HepG2 (cell line): ENCODE results near the gene NDUFV1. TPM values are rescaled to one million over a fixed set of nuclear protein-coding genes. Genes with fewer than 3 reads are reported as not detected.
"Not testable (repeated sequence)": the region's sequence is repeated elsewhere in the genome, so short reads cannot be mapped to it uniquely, and the experiment has no call there.

Experiments used
- ATAC-seq: fragments of 200-7000 bp; cut with Tn5 transposase; 3 replicates; pipeline ENCODE4 v1.9.1; 2020; ENCODE audit warnings: mild to moderate bottlenecking, moderate library complexity
- BruUV-seq: library from RNA; stranded (reverse); fragments of 400-500 nt; replicated peaks from 2 replicates; lab custom pipeline; 2021; lab: Mats Ljungman, UMichigan
- CTCF ChIA-PET: fragments of 300-600 bp; formaldehyde crosslinking; extraction: SDS; loops from one replicate; lab custom pipeline; 2021; ENCODE audit warnings: low total read pairs, inconsistent platforms, low intra/inter-chr PET ratio; lab: Yijun Ruan, JAX
- POLR2A ChIA-PET: fragments of 350-600 bp; sonication (Branson Sonifier 250); formaldehyde crosslinking; loops from one replicate; lab custom pipeline; 2020; ENCODE audit warnings: antibody characterized with exemption, inconsistent platforms; lab: Yijun Ruan, JAX
- DNase-seq: peaks from one replicate; pipeline ENCODE4 v3.0.0-alpha.2; 2015; ENCODE audit warnings: low spot score
- FAIRE-seq: peaks from 3 replicates; lab custom pipeline; 2011; peaks lifted over from hg19 to GRCh38; lab: Jason Lieb, UNC
- H2AFZ ChIP-seq: one replicate; pipeline ENCODE4 v1.6.1; 2011; ENCODE audit warnings: low read length, inconsistent platforms
- H3K27ac ChIP-seq: fragments of 300-600 bp; 3 replicates; pipeline ENCODE4 v1.8.0; 2011; ENCODE audit warnings: mixed run types, mild to moderate bottlenecking, mixed read lengths, low read length, inconsistent platforms; ENCODE audit not compliant: insufficient read depth; ENCODE audit errors: extremely low read length
- H3K27me3 ChIP-seq, 2 experiments: fragments of 200-600 bp in 1 of 2; 2 replicates in 1 of 2; 3 replicates in 1 of 2; pipeline versions ENCODE4 v1.6.0 to v1.8.0; 2011; ENCODE audit warnings: low read length in 2 of 2, mild to moderate bottlenecking in 2 of 2, moderate library complexity in 2 of 2, inconsistent platforms in 1 of 2; ENCODE audit not compliant: insufficient read depth in 2 of 2, control insufficient read depth in 1 of 2
- H3K36me3 ChIP-seq, 2 experiments: fragments of 200-600 bp in 1 of 2; replicated peaks in 1 of 2; 2 replicates in 1 of 2; 3 replicates in 1 of 2; pipeline versions ENCODE4 v1.5.1 to v1.8.0; 2011; ENCODE audit warnings: low read length in 2 of 2, inconsistent platforms in 1 of 2; ENCODE audit not compliant: insufficient read depth in 2 of 2, control insufficient read depth in 1 of 2
- H3K4me1 ChIP-seq: 2 replicates; pipeline ENCODE4 v1.5.1; 2012; ENCODE audit warnings: low read length, inconsistent platforms; ENCODE audit not compliant: insufficient read depth
- H3K4me2 ChIP-seq: 2 replicates; pipeline ENCODE4 v1.6.0; 2011; ENCODE audit warnings: low read depth, low read length, inconsistent platforms
- H3K4me3 ChIP-seq, 3 experiments: fragments of 200-600 bp in 1 of 3; sonication (generic), shearing (Covaris generic) in 1 of 3; replicated peaks in 1 of 3; 2 replicates each; pipeline ENCODE4 v1.5.1; 2011 to 2016; ENCODE audit warnings: low read length in 3 of 3, inconsistent platforms in 2 of 3, low read depth in 2 of 3, mild to moderate bottlenecking in 2 of 3, control low read depth in 1 of 3, mixed read lengths in 1 of 3; ENCODE audit not compliant: insufficient read depth in 1 of 3
- H3K79me2 ChIP-seq: one replicate; pipeline ENCODE4 v1.6.1; 2011; ENCODE audit warnings: low read length, inconsistent platforms; ENCODE audit not compliant: insufficient read depth
- H3K9ac ChIP-seq: 2 replicates; pipeline ENCODE4 v1.6.0; 2011; ENCODE audit warnings: mild to moderate bottlenecking, low read depth, low read length, inconsistent platforms; ENCODE audit not compliant: insufficient read depth
- H3K9me3 ChIP-seq: 2 replicates; pipeline ENCODE4 v1.5.1; 2012; ENCODE audit warnings: mild to moderate bottlenecking, low read length
- H4K20me1 ChIP-seq: 2 replicates; pipeline ENCODE4 v1.6.0; 2011; ENCODE audit warnings: inconsistent platforms, mild to moderate bottlenecking, low read length, moderate library complexity; ENCODE audit not compliant: insufficient read depth
- AGO2 ChIP-seq: fragments of 200-400 bp; formaldehyde crosslinking; optimal IDR thresholded peaks from 2 replicates; pipeline ENCODE3; 2017; ENCODE audit warnings: mild to moderate bottlenecking, low read depth, low read length, moderate library complexity
- FOXM1 ChIP-seq: sonication (generic); formaldehyde crosslinking; IDR thresholded peaks from 2 replicates; pipeline ENCODE4 v1.5.0; 2020; ENCODE audit warnings: missing genetic modification reagents
- HHEX ChIP-seq: IDR thresholded peaks from 2 replicates; pipeline ENCODE4 v1.6.1; 2016; ENCODE audit warnings: control low read depth
- NONO ChIP-seq, 2 experiments: fragments of 450-650 bp in 1 of 2; sonication (generic) in 1 of 2; formaldehyde crosslinking in 1 of 2; IDR thresholded peaks in 1 of 2; conservative IDR thresholded peaks in 1 of 2; 2 replicates each; pipeline versions ENCODE4 v1.6.1 to v1.8.0; 2017 to 2022; ENCODE audit warnings: mild to moderate bottlenecking in 1 of 2, missing genetic modification reagents in 1 of 2, moderate library complexity in 1 of 2
- NR2F2 ChIP-seq: IDR thresholded peaks from 2 replicates; pipeline ENCODE4 v1.6.1; 2012; ENCODE audit warnings: low read depth, inconsistent platforms, borderline replicate concordance
- RFXAP ChIP-seq: sonication (generic); formaldehyde crosslinking; IDR thresholded peaks from 2 replicates; pipeline ENCODE4 v1.4.0; 2020; ENCODE audit warnings: missing genetic modification reagents, borderline replicate concordance
- SIX4 ChIP-seq: sonication (generic); formaldehyde crosslinking; IDR thresholded peaks from 2 replicates; pipeline ENCODE4 v1.4.0; 2020; ENCODE audit warnings: missing genetic modification reagents
- SRY ChIP-seq: sonication (generic); formaldehyde crosslinking; IDR thresholded peaks from 2 replicates; pipeline ENCODE4 v1.8.0; 2022; ENCODE audit warnings: mild to moderate bottlenecking, missing genetic modification reagents
- TFE3 ChIP-seq: IDR thresholded peaks from 2 replicates; pipeline ENCODE4 v1.6.1; 2016
- ZFP36 ChIP-seq: fragments of 150-350 bp; IDR thresholded peaks from 2 replicates; pipeline ENCODE4 v1.6.1; 2018; ENCODE audit warnings: borderline replicate concordance, low read length, low read depth; ENCODE audit not compliant: partially characterized antibody
- ZNF18 ChIP-seq: sonication (generic); formaldehyde crosslinking; IDR thresholded peaks from 2 replicates; pipeline ENCODE4 v1.8.0; 2022; ENCODE audit warnings: mild to moderate bottlenecking, missing genetic modification reagents; ENCODE audit not compliant: insufficient replicate concordance
- ZNF335 ChIP-seq: sonication (generic); formaldehyde crosslinking; IDR thresholded peaks from 2 replicates; pipeline ENCODE4 v1.4.0; 2020; ENCODE audit warnings: missing genetic modification reagents
- ZNF33B ChIP-seq: sonication (generic); formaldehyde crosslinking; IDR thresholded peaks from 2 replicates; pipeline ENCODE4 v1.5.1; 2020; ENCODE audit warnings: mild to moderate bottlenecking, missing genetic modification reagents
- ZNF496 ChIP-seq: sonication (generic); formaldehyde crosslinking; IDR thresholded peaks from 2 replicates; pipeline ENCODE4 v1.8.1; 2023; ENCODE audit warnings: mild to moderate bottlenecking, moderate library complexity, missing genetic modification reagents; ENCODE audit not compliant: insufficient replicate concordance
- ZNF550 ChIP-seq: sonication (generic); formaldehyde crosslinking; IDR thresholded peaks from 2 replicates; pipeline ENCODE4 v1.4.0; 2020; ENCODE audit warnings: mild to moderate bottlenecking, missing genetic modification reagents, borderline replicate concordance
- ZNF552 ChIP-seq: sonication (generic); formaldehyde crosslinking; IDR thresholded peaks from 2 replicates; pipeline ENCODE4 v1.9.0; 2022; ENCODE audit warnings: missing genetic modification reagents, mild to moderate bottlenecking, borderline replicate concordance
- WGBS: methylation state at CpG from one replicate; pipeline ENCODE4 v1.1.6; 2017; ENCODE audit warnings: low lambda C conversion rate; 5-methylcytosine and 5-hydroxymethylcytosine counted together
- in situ Hi-C: cut with HindIII; loops from 2 replicates; pipeline ENCODE4 v1.10.0; 2017; ENCODE audit warnings: low pct_unique_long_range_greater_than_20kb; ENCODE audit not compliant: extremely low pct_ligation_motif_present
- intact Hi-C: fragments of 100-400 bp; cut with micrococcal nuclease; formaldehyde crosslinking; loops from one replicate; pipeline ENCODE4 v1.10.0; 2022; ENCODE audit not compliant: unreplicated experiment
- polyA plus RNA-seq, 8 experiments: library from polyadenylated mRNA; depleted of rRNA in 3 of 8; stranded (reverse) in 7 of 8; unstranded in 1 of 8; fragments of >200 nt; fragmentation: Illumina TruSeq in 4 of 8; extraction: Trizol in 4 of 8; gene quantifications; 2 replicates each; pipeline versions ENCODE4 v1.2.1 to v1.2.3, GENCODE V29; 2011 to 2016; ENCODE audit warnings: low read depth in 4 of 8, missing spikeins in 1 of 8, mixed read lengths in 1 of 8; ENCODE audit not compliant: insufficient read depth in 1 of 8
- total RNA-seq, 5 experiments: library from RNA; depleted of rRNA; stranded (reverse); fragments of >200 nt; fragmentation: Illumina TruSeq; extraction: Trizol; gene quantifications; 2 replicates each; pipeline ENCODE4 v1.2.3, GENCODE V29; 2016; ENCODE audit warnings: low read depth in 1 of 5

Gene NDUFV1
- total and polyA plus RNA-seq, 2 of the 13 experiments (the other 11 are each of a cell fraction or from before 2014, with no cell fraction given), result 88.9 to 137 TPM

GRCh38 chr11:67635231-67635521, 28.4 kb downstream of the NDUFV1 start (continued):
- TF ChIP-seq ZFP36, result peak; percentile 91

- no TSS peak for BruUV-seq
- ChIA-PET CTCF (interaction anchor here (1.2 kb wide), 1 partner anchor 22 kb away, joined by 3 read pairs; no protein-coding TSS in a partner anchor), POLR2A (no interaction called here)
Observed at GRCh38 chr11:67636962-67637361, 30.2 kb downstream of the NDUFV1 start.

GRCh38 chr11:67637441-67637840, 30.7 kb downstream of the NDUFV1 start:
- POLR2A ChIA-PET, BruUV-seq, H3K36me3 ChIP-seq, ATAC-seq, H3K4me3 ChIP-seq, H3K79me2 ChIP-seq, intact Hi-C loops, FAIRE-seq, H3K27me3 ChIP-seq, H3K27ac ChIP-seq, in situ Hi-C loops, H4K20me1 ChIP-seq, H2AFZ ChIP-seq, H3K9me3 ChIP-seq, H3K9ac ChIP-seq, DNase-seq, H3K4me2 ChIP-seq: not testable (repeated sequence)
- peaks cover 44% of the 10 kb centered on the region for H3K4me1 ChIP-seq
- CTCF ChIA-PET, result interaction anchor here (1.2 kb wide), 1 partner anchor 22 kb away, joined by 3 read pairs; no protein-coding TSS in a partner anchor
- 36% methylated on average over 3 of the region's 3 CpGs for WGBS

More at GRCh38 chr11:67636962-67637361, 30.2 kb downstream of the NDUFV1 start:
- in situ Hi-C loops (no loop called here), intact Hi-C loops (no loop called here)
- Histone ChIP-seq H4K20me1 (no peaks in the 10 kb centered on the region), H3K79me2 (no peaks in the 10 kb centered on the region), H3K27ac (no peak overlapping the region), H3K4me1 (peaks cover 46% of the 10 kb centered on the region), H3K9ac (no peak overlapping the region), H3K4me2 (no peak overlapping the region), H3K27me3 (peaks cover 0 to 9% of the 10 kb centered on the region in 2 experiments; a peak in 4 of 5 replicates), H3K9me3 (no peaks in the 10 kb centered on the region), H2AFZ (no peak overlapping the region), H3K4me3 (no peak overlapping the region), H3K36me3 (no peaks in the 10 kb centered on the region)
- ATAC-seq (no peak), FAIRE-seq (no peak), DNase-seq (no peak)
- TF ChIP-seq ZNF496 (no peak), AGO2 (no peak), TFE3 (CRISPR knock-in tag) (no peak), NR2F2 (no peak), ZNF33B (CRISPR knock-in tag) (no peak), SRY (no peak), ZNF552 (CRISPR knock-in tag) (no peak), ZNF550 (CRISPR knock-in tag) (no peak), ZNF18 (no peak), FOXM1 (no peak), HHEX (CRISPR knock-in tag) (no peak), RFXAP (CRISPR knock-in tag) (no peak), NONO (IDR thresholded peaks at IDR 0.05) (no peak), NONO (CRISPR knock-in tag; conservative IDR thresholded peaks at IDR 0.05) (no peak), ZNF335 (CRISPR knock-in tag) (no peak), SIX4 (CRISPR knock-in tag) (no peak)
- 55% methylated on average over 6 of the region's 6 CpGs for WGBS
